Esophagus muscularis mucosa (tissue), 4 donors: ENCODE measurements around the gene TMOD1.

Experiments
- EP300 ChIP-seq: sonication (generic); formaldehyde crosslinking; IDR thresholded peaks from one replicate; pipeline ENCODE4 v1.6.1; 2017; ENCODE audit warnings: antibody characterized with exemption
- POLR2A ChIP-seq: fragments of 450-650 bp; IDR thresholded peaks from one replicate; pipeline ENCODE4 v1.6.1; 2017; ENCODE audit warnings: antibody characterized with exemption, moderate library complexity, mild to moderate bottlenecking, low read depth
- POLR2AphosphoS5 ChIP-seq, 2 donors: sonication (generic); formaldehyde crosslinking; IDR thresholded peaks; one replicate each; pipeline ENCODE4 v1.6.1; 2017; ENCODE audit warnings: antibody characterized with exemption in 2 of 2
- TF ChIP-seq, protein P1 (sequence below), 3 experiments: fragments of 200-600 bp in 2 of 3; fragments of 450-650 bp in 1 of 3; sonication (generic) in 2 of 3; IDR thresholded peaks; one replicate each; pipeline ENCODE4 v1.5.1; 2017 to 2019; ENCODE audit warnings: antibody characterized with exemption in 3 of 3, mild to moderate bottlenecking in 2 of 3, moderate library complexity in 1 of 3

DNA sequence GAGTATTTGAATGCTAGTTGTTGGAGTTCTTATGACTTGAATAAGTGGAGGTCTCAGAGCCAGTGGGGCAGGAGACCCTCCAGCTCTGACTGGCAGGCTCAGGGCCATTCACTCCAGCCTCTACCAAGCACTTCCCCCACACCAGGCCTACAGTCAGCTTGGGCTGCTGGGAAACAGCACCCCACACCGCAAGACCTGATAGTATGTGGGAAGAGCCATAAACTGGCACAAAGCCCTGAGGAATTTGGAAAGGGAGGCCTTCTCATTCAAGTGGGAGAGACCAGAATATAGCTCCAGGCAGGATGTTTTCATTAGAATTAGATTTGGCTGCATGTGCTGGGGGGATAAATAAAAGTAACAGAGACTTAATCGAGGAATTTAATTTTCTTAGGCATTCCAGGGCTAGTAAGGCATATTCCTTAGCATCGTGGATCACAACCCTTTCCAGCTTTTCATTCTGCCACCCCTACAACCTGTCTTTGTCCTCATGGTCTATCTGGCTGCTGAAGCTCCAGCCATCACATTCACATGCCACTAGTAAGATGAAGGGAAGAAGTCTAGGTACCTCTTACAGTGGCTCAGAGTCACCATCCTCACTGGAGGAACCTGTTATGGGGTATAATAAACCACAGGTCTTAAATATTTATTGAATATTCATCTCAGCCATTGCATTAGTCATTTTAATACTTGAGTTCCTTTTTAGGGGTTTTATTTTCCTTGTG, 47.5 kb downstream of the TMOD1 start:
- TF ChIP-seq, protein P1, sequence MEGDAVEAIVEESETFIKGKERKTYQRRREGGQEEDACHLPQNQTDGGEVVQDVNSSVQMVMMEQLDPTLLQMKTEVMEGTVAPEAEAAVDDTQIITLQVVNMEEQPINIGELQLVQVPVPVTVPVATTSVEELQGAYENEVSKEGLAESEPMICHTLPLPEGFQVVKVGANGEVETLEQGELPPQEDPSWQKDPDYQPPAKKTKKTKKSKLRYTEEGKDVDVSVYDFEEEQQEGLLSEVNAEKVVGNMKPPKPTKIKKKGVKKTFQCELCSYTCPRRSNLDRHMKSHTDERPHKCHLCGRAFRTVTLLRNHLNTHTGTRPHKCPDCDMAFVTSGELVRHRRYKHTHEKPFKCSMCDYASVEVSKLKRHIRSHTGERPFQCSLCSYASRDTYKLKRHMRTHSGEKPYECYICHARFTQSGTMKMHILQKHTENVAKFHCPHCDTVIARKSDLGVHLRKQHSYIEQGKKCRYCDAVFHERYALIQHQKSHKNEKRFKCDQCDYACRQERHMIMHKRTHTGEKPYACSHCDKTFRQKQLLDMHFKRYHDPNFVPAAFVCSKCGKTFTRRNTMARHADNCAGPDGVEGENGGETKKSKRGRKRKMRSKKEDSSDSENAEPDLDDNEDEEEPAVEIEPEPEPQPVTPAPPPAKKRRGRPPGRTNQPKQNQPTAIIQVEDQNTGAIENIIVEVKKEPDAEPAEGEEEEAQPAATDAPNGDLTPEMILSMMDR (IDR thresholded peaks at IDR 0.05), result no peak
- TF ChIP-seq POLR2AphosphoS5 (IDR thresholded peaks at IDR 0.05) (no peak), POLR2A (no peak), EP300 (no peak)
